A673 (cell line): ENCODE measurements around the gene GBA3.

Source experiments
- CTCF ChIP-seq: fragments of 300-800, 200-600 bp; sonication (generic); conservative IDR thresholded peaks from 2 replicates; pipeline ENCODE4 v1.5.1; 2017; ENCODE audit warnings: low read depth, mild to moderate bottlenecking, antibody characterized with exemption, low read length, moderate library complexity, mixed read lengths
- EZH2 ChIP-seq: fragments of 200-600 bp; sonication (generic); IDR thresholded peaks from 2 replicates; pipeline ENCODE4 v1.6.1; 2017; ENCODE audit warnings: borderline replicate concordance, low read depth, mild to moderate bottlenecking, mixed read lengths, antibody characterized with exemption, low read length; ENCODE audit not compliant: poor library complexity, severe bottlenecking

DNA sequence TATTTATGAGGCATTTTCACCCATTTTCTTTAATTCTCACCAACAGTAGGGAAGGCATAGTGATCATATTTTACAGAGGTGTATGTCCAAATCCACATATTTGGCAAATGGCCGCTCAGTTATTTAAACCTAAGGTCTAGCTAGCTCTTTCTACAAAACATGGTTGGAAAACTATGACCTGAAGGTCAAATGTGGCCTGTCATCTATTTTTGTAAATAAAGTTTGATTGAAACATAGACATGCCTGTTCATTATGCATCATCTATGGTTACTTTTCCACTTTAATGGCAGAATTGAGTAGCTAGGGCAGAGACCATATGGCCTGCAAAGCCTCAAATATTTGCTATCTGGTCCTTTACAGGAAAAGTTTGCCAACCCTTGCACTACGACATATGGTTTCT is 44.2 kb downstream of the GBA3 start:
- TF ChIP-seq CTCF = no peak
- no peak for TF ChIP-seq EZH2
